ENCODE measurements around the gene UMODL1.

UMODL1 gene

DNA sequence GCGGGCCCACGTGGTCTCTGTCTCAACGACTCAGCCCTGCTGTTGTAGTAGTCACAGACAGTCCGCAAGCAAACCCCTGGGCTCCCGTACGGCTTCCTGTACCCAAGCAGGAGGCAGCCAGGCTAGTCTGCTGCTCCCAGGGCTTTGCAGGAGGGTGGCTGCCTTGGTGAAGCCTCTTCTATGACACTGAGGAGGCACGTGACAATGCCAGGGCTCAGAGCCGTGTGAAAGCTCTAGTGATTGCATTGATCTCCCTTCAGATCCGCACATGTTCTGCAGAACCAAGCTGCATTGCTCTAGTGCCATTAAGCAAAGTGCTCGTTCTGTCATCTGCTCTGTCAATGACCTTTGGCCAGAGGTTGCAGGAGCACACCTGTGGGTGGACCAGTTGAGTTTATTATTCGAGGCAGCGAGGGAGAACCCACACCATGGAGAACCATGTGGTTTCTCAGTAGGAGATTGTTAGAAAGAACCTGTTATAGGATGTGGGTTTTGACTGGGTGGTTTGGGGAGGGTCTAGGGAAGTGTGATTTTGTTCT is 18.0 kb downstream of the UMODL1 start (continued):
- TF ChIP-seq, protein P1, sequence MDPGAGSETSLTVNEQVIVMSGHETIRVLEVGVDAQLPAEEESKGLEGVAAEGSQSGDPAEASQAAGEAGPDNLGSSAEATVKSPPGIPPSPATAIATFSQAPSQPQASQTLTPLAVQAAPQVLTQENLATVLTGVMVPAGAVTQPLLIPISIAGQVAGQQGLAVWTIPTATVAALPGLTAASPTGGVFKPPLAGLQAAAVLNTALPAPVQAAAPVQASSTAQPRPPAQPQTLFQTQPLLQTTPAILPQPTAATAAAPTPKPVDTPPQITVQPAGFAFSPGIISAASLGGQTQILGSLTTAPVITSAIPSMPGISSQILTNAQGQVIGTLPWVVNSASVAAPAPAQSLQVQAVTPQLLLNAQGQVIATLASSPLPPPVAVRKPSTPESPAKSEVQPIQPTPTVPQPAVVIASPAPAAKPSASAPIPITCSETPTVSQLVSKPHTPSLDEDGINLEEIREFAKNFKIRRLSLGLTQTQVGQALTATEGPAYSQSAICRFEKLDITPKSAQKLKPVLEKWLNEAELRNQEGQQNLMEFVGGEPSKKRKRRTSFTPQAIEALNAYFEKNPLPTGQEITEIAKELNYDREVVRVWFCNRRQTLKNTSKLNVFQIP (CRISPR knock-in tag; IDR thresholded peaks at IDR 0.05; ENCODE audit: borderline replicate concordance, low read depth): no peak
- no peak for TF ChIP-seq RARB (CRISPR knock-in tag; IDR thresholded peaks at IDR 0.05)
- TF ChIP-seq ZNF565 (CRISPR knock-in tag; conservative IDR thresholded peaks at IDR 0.05; ENCODE audit: low read depth): no peak
- no peak for TF ChIP-seq OSR1 (CRISPR knock-in tag; IDR thresholded peaks at IDR 0.05)
- TF ChIP-seq ZFP30 (CRISPR knock-in tag; IDR thresholded peaks at IDR 0.05): no peak
- no peak for TF ChIP-seq PPARA (CRISPR knock-in tag; IDR thresholded peaks at IDR 0.05; ENCODE audit: borderline replicate concordance)
- TF ChIP-seq, protein P2, sequence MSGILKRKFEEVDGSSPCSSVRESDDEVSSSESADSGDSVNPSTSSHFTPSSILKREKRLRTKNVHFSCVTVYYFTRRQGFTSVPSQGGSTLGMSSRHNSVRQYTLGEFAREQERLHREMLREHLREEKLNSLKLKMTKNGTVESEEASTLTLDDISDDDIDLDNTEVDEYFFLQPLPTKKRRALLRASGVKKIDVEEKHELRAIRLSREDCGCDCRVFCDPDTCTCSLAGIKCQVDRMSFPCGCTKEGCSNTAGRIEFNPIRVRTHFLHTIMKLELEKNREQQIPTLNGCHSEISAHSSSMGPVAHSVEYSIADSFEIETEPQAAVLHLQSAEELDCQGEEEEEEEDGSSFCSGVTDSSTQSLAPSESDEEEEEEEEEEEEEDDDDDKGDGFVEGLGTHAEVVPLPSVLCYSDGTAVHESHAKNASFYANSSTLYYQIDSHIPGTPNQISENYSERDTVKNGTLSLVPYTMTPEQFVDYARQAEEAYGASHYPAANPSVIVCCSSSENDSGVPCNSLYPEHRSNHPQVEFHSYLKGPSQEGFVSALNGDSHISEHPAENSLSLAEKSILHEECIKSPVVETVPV (CRISPR knock-in tag; IDR thresholded peaks at IDR 0.05): no peak

DNA sequence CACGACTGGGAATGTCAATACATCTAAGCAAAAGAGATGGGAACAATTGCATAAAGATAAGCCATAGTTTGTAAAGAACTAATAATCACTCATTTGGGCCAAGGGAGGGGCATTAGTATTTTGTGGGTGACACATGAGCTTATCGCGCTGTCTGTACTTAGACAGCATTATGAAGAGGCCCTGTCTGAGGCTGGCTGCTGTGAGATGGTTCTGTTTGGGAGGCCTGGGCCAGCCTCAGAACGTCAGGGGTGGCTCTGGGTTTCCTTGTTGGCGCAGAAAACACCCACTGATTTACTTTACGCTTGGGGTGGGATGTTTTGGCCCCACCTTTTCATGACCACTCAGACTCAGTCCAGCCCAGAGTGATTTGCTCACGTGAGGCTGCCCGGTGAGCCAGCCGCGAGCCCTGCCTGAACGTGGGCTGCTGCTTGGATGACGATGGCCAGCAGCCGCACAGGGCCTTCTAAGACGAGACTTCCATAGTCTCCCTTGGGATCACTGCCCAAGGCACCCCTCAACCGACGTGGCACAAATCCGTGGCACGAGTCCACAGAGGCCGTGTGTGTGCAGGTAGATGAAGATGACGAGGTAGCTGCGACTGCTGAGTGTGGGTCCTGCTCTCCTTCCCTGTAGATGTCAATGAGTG is 18.7 kb downstream of the UMODL1 start:
- ATAC-seq: no peak
- TF ChIP-seq TCF4 (CRISPR knock-in tag; IDR thresholded peaks at IDR 0.05; ENCODE audit: borderline replicate concordance): no peak

DNA sequence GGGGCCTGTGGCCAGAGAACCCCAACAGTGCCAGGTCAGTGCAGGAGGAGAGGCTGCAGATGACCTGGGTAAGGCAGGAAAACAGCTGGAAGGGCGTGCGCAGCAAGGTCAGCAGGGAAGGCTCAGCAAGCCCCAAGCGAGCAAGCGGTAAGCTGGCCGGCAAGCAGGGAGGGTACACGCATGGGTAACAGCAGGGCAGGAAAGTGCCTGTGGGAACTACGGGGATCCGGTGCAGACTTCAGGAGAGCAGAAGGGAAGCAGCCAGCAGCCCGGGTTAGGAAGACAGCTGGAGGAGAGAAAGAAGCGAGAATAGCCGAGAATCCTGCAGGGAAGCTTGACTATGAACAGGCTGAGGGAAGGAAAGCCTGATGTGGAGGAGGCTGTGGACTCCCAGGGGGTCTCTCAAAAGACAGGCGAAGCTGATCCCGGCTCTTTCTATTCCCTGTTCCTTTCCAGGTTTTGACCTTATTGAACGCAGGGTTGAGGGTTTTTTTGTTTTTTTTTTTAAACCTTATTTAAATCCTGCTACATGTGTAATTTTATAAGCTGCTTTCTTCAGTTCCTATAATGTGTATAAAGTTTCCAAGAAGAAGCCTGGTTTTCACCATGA is 20.9 kb downstream of the UMODL1 start:
- no peak for ATAC-seq
- TF ChIP-seq ARNTL (CRISPR knock-in tag; IDR thresholded peaks at IDR 0.05; ENCODE audit: borderline replicate concordance, low read depth): no peak

DNA sequence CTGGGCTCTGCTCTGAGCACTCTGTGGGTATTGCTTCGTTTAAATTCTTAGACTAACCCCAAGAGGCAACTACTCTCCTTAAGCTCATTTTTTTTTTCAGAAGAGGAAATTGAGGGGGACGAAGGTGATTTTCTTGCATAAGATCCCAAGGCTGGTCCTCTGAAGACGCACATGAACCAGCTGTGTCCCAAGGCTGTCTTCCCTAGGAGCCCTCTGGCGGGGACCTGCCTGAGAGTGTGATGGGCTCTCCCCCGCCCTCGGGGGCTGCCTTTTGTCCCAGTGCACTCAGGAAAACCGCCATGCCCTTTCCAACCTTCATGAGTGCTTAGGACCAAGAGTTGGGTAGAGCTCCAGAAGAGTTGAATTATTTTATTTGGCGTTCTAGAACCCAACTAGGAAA is 21.7 kb downstream of the UMODL1 start:
- TF ChIP-seq ZFP3 (CRISPR knock-in tag; IDR thresholded peaks at IDR 0.05): no peak
- ATAC-seq: no peak

DNA sequence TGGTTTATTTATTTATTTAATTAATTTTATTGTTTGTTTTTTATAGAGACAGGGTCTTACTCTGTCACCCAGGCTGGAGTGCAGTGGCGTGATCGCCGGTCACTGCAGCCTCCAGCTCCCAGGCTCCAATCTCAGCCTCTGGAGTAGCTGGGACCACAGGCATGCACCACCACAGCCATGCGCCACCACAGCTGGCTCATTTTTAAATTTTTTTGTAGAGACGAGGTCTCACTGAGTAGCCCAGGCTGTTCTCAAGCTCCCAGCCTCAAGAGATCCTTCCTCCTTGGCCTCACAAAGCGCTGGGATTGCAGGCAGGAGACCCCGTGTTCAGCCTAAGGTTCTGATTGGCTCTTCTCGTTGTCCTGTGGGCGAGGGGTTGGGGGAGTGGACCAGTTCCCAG is 22.1 kb downstream of the UMODL1 start:
- TF ChIP-seq ZNF70 (CRISPR knock-in tag; IDR thresholded peaks at IDR 0.05) (no peak), ZNF8 (CRISPR knock-in tag; IDR thresholded peaks at IDR 0.05) (no peak), BACH2 (CRISPR knock-in tag; IDR thresholded peaks at IDR 0.05; ENCODE audit: borderline replicate concordance) (no peak), ARNTL (CRISPR knock-in tag; IDR thresholded peaks at IDR 0.05; ENCODE audit: borderline replicate concordance, low read depth) (no peak)
- ATAC-seq: no peak

DNA sequence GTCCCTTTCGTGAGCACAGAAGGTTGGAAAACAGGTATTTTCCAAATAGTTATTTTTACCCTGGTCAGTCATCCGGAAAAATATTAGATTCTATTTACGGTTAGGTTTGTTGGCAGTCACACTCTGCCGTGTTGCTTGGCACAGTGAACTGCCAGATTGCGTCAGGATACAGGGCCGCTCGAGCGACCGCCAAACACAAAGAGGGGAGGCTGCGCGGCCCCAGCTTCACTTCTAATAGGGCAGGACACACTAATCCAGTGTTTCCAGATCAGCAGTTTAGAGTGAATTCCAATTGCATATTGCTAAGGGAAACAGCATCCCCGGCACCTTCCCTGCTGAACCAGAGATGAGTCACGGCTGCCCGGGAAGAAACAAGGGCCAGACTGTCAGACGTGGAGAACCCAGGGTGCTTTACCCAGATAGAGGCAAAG is 22.9 kb downstream of the UMODL1 start:
- no peak for TF ChIP-seq TCF4 (CRISPR knock-in tag; IDR thresholded peaks at IDR 0.05; ENCODE audit: borderline replicate concordance)
- no peak for TF ChIP-seq ZNF8 (CRISPR knock-in tag; IDR thresholded peaks at IDR 0.05)
- no peak for TF ChIP-seq ZFP30 (CRISPR knock-in tag; IDR thresholded peaks at IDR 0.05)
- TF ChIP-seq ARNTL (CRISPR knock-in tag; IDR thresholded peaks at IDR 0.05; ENCODE audit: borderline replicate concordance, low read depth): no peak
- no peak for TF ChIP-seq ZNF70 (CRISPR knock-in tag; IDR thresholded peaks at IDR 0.05)
- TF ChIP-seq ZNF565 (CRISPR knock-in tag; conservative IDR thresholded peaks at IDR 0.05; ENCODE audit: low read depth): no peak
- TF ChIP-seq, protein P3, sequence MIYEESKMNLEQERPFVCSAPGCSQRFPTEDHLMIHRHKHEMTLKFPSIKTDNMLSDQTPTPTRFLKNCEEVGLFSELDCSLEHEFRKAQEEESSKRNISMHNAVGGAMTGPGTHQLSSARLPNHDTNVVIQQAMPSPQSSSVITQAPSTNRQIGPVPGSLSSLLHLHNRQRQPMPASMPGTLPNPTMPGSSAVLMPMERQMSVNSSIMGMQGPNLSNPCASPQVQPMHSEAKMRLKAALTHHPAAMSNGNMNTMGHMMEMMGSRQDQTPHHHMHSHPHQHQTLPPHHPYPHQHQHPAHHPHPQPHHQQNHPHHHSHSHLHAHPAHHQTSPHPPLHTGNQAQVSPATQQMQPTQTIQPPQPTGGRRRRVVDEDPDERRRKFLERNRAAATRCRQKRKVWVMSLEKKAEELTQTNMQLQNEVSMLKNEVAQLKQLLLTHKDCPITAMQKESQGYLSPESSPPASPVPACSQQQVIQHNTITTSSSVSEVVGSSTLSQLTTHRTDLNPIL (CRISPR knock-in tag; IDR thresholded peaks at IDR 0.05; ENCODE audit: low read depth): no peak
- no peak for TF ChIP-seq PPARA (CRISPR knock-in tag; IDR thresholded peaks at IDR 0.05; ENCODE audit: borderline replicate concordance)
- TF ChIP-seq ZFP3 (CRISPR knock-in tag; IDR thresholded peaks at IDR 0.05): no peak
- no peak for TF ChIP-seq OSR1 (CRISPR knock-in tag; IDR thresholded peaks at IDR 0.05)
- peak; percentile 62 for ATAC-seq

DNA sequence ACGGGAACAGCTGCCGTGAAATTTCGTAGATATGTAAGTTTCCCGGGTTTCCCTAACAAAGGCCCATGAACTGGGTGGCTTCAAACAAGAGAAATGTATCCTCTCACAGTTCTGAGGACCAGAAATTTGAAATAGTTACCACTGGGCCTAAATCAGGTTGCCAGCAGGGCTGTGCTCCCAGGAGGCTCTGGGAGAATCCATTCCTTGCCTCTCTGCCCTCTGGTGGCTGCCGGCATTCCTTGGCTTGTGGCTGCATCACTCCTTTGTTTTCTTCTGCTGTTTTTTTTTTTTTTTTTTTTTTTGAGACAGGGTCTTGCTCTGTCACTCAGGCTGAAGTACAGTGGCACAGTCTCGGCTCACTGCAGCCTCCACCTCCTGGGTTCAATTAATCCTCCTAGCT is 23.7 kb downstream of the UMODL1 start:
- no peak for ATAC-seq
- TF ChIP-seq GLIS3 (CRISPR knock-in tag; IDR thresholded peaks at IDR 0.05) (no peak), ZNF70 (CRISPR knock-in tag; IDR thresholded peaks at IDR 0.05) (no peak), OSR1 (CRISPR knock-in tag; IDR thresholded peaks at IDR 0.05) (no peak), ZNF8 (CRISPR knock-in tag; IDR thresholded peaks at IDR 0.05) (no peak), ZC3H10 (CRISPR knock-in tag; IDR thresholded peaks at IDR 0.05) (no peak), TOX (CRISPR knock-in tag; IDR thresholded peaks at IDR 0.05; ENCODE audit: borderline replicate concordance) (no peak), ISL1 (CRISPR knock-in tag; IDR thresholded peaks at IDR 0.05) (no peak), BACH2 (CRISPR knock-in tag; IDR thresholded peaks at IDR 0.05; ENCODE audit: borderline replicate concordance) (no peak), TCF4 (CRISPR knock-in tag; IDR thresholded peaks at IDR 0.05; ENCODE audit: borderline replicate concordance) (no peak), ZNF565 (CRISPR knock-in tag; conservative IDR thresholded peaks at IDR 0.05; ENCODE audit: low read depth) (no peak)
- TF ChIP-seq, protein P3 (CRISPR knock-in tag; IDR thresholded peaks at IDR 0.05; ENCODE audit: low read depth): no peak
- TF ChIP-seq, protein P2 (CRISPR knock-in tag; IDR thresholded peaks at IDR 0.05): no peak
- TF ChIP-seq, protein P4, sequence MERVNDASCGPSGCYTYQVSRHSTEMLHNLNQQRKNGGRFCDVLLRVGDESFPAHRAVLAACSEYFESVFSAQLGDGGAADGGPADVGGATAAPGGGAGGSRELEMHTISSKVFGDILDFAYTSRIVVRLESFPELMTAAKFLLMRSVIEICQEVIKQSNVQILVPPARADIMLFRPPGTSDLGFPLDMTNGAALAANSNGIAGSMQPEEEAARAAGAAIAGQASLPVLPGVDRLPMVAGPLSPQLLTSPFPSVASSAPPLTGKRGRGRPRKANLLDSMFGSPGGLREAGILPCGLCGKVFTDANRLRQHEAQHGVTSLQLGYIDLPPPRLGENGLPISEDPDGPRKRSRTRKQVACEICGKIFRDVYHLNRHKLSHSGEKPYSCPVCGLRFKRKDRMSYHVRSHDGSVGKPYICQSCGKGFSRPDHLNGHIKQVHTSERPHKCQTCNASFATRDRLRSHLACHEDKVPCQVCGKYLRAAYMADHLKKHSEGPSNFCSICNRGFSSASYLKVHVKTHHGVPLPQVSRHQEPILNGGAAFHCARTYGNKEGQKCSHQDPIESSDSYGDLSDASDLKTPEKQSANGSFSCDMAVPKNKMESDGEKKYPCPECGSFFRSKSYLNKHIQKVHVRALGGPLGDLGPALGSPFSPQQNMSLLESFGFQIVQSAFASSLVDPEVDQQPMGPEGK (CRISPR knock-in tag; IDR thresholded peaks at IDR 0.05; ENCODE audit: borderline replicate concordance): no peak
